Right ventricle myocardium superior (tissue), 1 donor: ENCODE measurements around the gene CAMK2B. TPM values are rescaled to one million over a fixed set of nuclear protein-coding genes. Genes with fewer than 3 reads are reported as not detected.

ENCODE experiments used
- ATAC-seq: fragments of 200-7000 bp; cut with Tn5 transposase; one replicate; pipeline ENCODE4 v1.9.1; 2020; ENCODE audit warnings: mild to moderate bottlenecking; ENCODE audit not compliant: poor library complexity
- DNase-seq: peaks from one replicate; pipeline ENCODE4 v3.0.0-alpha.2; 2020
- intact Hi-C: fragments of 100-400 bp; cut with DNase I; formaldehyde crosslinking; loops from one replicate; pipeline ENCODE4 v1.11.2; 2022
- long read RNA-seq: library from polyadenylated mRNA; unstranded; transcript quantifications from one replicate; pipeline ENCODE4 v2.0.0, GENCODE V29; 2021
- total RNA-seq: library from RNA; stranded (reverse); fragmentation: NEBNext Ultra II Directional; extraction: Animal tissue kit (Norgen Biotek cat#: 25700); gene quantifications from one replicate; pipeline ENCODE4 v1.2.1, GENCODE V29; 2021
- donor health status: DM: no; HTN: yes; CAD: no; lungs with severe emphysema.

CAMK2B gene
- total RNA-seq: 87.2 TPM
- long read RNA-seq, transcript CAMK2B-201 (20 exons, 1,652 nt): major isoform, 6 of 344 reads
- long read RNA-seq, transcript CAMK2B-222 (6 exons, 2,245 nt): minor isoform, 5 of 344 reads
- long read RNA-seq, partial matches to known transcripts: 19 of 344 reads
- long read RNA-seq, other reads (novel, unspliced or antisense): 311 of 344 reads

- intact Hi-C loops: no loop called here
- ATAC-seq (peak; percentile 10), DNase-seq (no peak)
Observed at GRCh38 chr7:44325201-44325671, at the start of gene CAMK2B. Gene CAMK2B, minus strand, starts transcription at chr7:44325594. Its CDS starts 173 bp downstream, at chr7:44325421.

- intact Hi-C loops: loop anchor here (10.0 kb wide), 2 partner anchors 101 to 191 kb away; no protein-coding TSS in a partner anchor
- ATAC-seq (no peak), DNase-seq (no peak)
Observed at GRCh38 chr7:44374007-44374763, 48.8 kb upstream of the CAMK2B start.

- no peak for ATAC-seq
- no peak for DNase-seq
- intact Hi-C loops: loop anchor here (10.0 kb wide), 2 partner anchors 101 to 191 kb away; no protein-coding TSS in a partner anchor
Observed at GRCh38 chr7:44373418-44373740, 48.0 kb upstream of the CAMK2B start.

GRCh38 chr7:44372560-44373417 is 47.4 kb upstream of the CAMK2B start:
- DNase-seq (no peak), ATAC-seq (no peak)
- intact Hi-C loops: loop anchor here (10.0 kb wide), 2 partner anchors 102 to 192 kb away; no protein-coding TSS in a partner anchor

DNA sequence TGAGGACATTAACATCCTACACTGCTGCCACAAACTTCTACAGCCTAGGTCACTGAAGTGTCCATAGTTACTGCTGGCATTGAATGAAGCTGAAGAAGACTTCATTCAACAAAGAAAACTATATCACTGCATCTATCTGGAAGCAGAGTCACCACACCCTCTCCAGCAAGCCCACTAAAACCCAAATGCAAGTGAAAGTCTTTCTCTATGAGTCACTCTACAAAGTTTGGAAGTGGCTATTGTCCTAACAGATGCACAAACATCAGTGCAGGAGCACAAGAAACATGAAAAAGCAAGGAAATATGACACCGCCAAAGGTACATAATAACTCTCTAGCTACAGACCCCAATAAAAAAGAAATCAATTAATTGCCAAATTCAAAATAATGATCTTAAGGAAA is 43.5 kb upstream of the CAMK2B start:
- no peak for ATAC-seq
- intact Hi-C loops: no loop called here
- DNase-seq: no peak

DNA sequence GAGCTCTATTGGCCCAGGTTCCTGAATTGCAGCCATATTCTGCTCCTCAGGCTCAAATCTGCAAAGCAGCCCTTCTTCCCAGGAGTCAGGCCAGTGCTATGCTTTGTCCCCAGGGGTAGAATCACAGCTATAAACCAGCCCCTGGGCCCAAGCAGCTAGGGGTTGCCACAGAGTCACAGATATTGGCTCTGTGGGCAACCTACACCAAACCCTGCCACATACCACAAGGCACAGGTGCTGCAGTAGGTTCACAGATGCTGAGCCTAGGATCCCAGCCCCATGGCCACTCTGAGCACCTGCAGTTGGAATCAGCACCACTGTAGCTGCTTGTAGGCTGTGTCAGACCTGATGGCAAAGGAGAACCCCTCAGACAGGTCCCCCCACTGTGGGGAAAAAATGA is 43.1 kb upstream of the CAMK2B start:
- DNase-seq (no peak), ATAC-seq (no peak)
- intact Hi-C loops: no loop called here

- ATAC-seq (no peak), DNase-seq (no peak)
- intact Hi-C loops: no loop called here
Observed at GRCh38 chr7:44367475-44368043, 42.2 kb upstream of the CAMK2B start.

GRCh38 chr7:44366986-44367385 is 41.6 kb upstream of the CAMK2B start:
- DNase-seq (no peak), ATAC-seq (no peak)
- intact Hi-C loops: no loop called here

DNA sequence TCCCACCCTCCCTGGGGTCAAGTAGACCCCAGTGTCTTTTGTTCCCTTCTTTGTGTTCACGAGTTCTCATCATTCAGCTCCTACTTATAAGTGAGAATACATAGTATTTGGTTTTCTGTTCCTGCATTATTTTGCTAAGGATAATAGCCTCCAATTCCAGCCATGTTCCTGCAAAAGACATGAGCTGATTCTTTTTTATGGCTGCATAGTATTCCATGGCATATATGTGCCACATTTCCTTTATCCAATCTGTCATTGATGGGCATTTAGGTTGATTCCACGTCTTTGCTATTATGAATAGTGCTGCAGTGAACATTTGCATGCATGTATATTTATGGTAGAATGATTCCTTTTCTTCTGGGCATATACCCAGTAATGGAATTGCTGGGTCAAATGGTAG is 28.3 kb upstream of the CAMK2B start:
- DNase-seq (no peak), ATAC-seq (no peak)
- intact Hi-C loops: no loop called here

GRCh38 chr7:44348851-44349781 is 23.7 kb upstream of the CAMK2B start:
- intact Hi-C loops: no loop called here
- ATAC-seq (peak; percentile 49), DNase-seq (no peak)

- ATAC-seq: no peak
- DNase-seq: no peak
- intact Hi-C loops: no loop called here
Observed at GRCh38 chr7:44348300-44348699, 22.9 kb upstream of the CAMK2B start.

- DNase-seq (peak; percentile 68), ATAC-seq (peak; percentile 91)
- intact Hi-C loops: no loop called here
Observed at GRCh38 chr7:44347546-44348114, 22.2 kb upstream of the CAMK2B start.

- DNase-seq (no peak), ATAC-seq (no peak)
- intact Hi-C loops: no loop called here
Observed at GRCh38 chr7:44346063-44346462, 20.7 kb upstream of the CAMK2B start.

GRCh38 chr7:44341401-44341800 is 16.0 kb upstream of the CAMK2B start:
- no peak for ATAC-seq
- intact Hi-C loops: no loop called here
- no peak for DNase-seq

DNA sequence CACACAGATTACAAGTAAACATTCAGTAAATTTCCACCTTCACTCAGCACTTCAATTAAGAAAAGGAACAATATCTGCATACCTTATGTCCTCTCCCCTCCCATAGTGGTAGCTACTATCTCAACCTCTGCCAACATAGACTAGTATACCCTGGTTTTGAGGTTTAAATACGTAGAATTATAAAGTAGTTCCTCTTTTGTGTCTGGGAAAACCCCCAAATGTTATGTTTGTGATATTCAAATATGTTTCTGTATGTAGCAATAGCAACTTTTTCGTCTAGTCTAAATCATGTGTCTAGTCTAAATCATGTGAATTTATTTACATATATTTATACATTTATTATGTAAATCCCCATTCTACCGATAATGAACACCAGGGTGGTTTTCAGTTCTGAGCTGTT is 13.2 kb upstream of the CAMK2B start:
- ATAC-seq (no peak), DNase-seq (no peak)
- intact Hi-C loops: no loop called here

DNA sequence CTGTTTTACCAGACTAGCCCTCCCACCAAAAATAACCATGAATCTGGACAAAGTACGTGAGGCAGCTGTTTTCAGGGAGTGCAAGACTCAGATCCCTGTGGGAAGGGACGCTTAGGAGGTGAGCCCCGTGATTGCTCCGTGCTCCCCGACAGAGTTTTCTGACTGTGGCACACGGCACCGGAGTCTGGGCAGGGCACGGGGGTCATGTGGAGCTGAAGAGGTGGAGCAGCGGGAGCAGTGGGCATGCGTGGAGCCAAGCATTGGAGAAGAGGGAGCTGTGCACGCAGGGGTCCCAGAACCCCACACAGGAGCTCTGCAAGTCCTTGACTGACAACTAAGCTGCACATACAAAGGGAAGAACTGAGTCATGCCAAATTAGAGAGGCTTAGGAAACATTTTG is 11.1 kb upstream of the CAMK2B start:
- intact Hi-C loops: no loop called here
- no peak for ATAC-seq
- no peak for DNase-seq

DNA sequence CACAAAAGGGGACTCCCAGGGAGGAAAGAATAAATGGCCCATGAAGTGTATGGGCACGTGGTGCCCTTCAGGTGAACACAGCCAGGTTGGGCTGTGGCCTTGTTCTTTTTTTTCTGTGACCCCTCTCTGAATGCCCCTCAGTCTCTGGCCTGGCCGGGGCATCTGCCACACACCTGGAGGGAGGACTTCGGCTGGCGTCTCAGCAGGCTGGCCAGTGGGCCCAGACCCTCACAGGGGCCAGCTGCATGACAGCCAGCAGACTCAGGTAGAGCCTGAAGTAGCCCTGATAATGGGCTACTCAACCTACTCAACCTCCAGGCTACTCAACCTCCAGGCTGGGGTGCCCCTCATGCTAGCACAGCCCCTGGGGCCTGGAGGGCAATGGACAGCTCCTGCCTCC is 9.8 kb upstream of the CAMK2B start:
- DNase-seq (no peak), ATAC-seq (no peak)
- intact Hi-C loops: no loop called here

GRCh38 chr7:44334734-44335097 is 9.3 kb upstream of the CAMK2B start:
- DNase-seq (no peak), ATAC-seq (no peak)
- intact Hi-C loops: no loop called here
